IMR-90 (cell line): ENCODE results near the gene TEAD1. TPM values are rescaled to one million over a fixed set of nuclear protein-coding genes. Genes with fewer than 3 reads are reported as not detected.

Experiments used
- ATAC-seq: fragments of 200-7000 bp; cut with Tn5 transposase; 2 replicates; pipeline ENCODE4 v1.9.1; 2020; ENCODE audit warnings: low read depth, mild to moderate bottlenecking, moderate library complexity
- BruUV-seq: library from RNA; stranded (reverse); fragments of 400-500 nt; replicated peaks from 2 replicates; lab custom pipeline; 2021; lab: Mats Ljungman, UMichigan
- CTCF ChIA-PET: fragments of 300-600 bp; formaldehyde crosslinking; extraction: SDS; loops from one replicate; lab custom pipeline; 2021; ENCODE audit warnings: antibody characterized with exemption; lab: Yijun Ruan, JAX
- POLR2A ChIA-PET: fragments of 300-600 bp; sonication (Branson Sonifier 250); formaldehyde crosslinking; loops from one replicate; lab custom pipeline; 2022; ENCODE audit warnings: antibody characterized with exemption; ENCODE audit not compliant: unreplicated experiment; lab: Charles Lee
- DNase-seq: peaks from one replicate; pipeline ENCODE4 v3.0.0; 2013
- H2AFZ ChIP-seq: replicated peaks from 2 replicates; pipeline ENCODE3; 2013; ENCODE audit warnings: low read length, mild to moderate bottlenecking; ENCODE audit not compliant: poor library complexity
- H2AK5ac ChIP-seq: 2 replicates; pipeline ENCODE4 v1.6.1; 2013; ENCODE audit warnings: low read depth, low read length, inconsistent platforms
- H2AK9ac ChIP-seq: replicated peaks from 2 replicates; pipeline ENCODE3; 2013; ENCODE audit warnings: mild to moderate bottlenecking, low read depth, low read length, moderate library complexity; ENCODE audit not compliant: poor library complexity
- H2BK120ac ChIP-seq: 2 replicates; pipeline ENCODE4 v1.6.1; 2013; ENCODE audit warnings: low read depth, low read length, inconsistent platforms
- H2BK15ac ChIP-seq: 3 replicates; pipeline ENCODE4 v1.6.1; 2013; ENCODE audit warnings: low read depth, low read length, inconsistent platforms
- H2BK20ac ChIP-seq: 2 replicates; pipeline ENCODE4 v1.6.1; 2013; ENCODE audit warnings: low read depth, mild to moderate bottlenecking, inconsistent platforms, low read length, moderate library complexity
- H2BK5ac ChIP-seq: 2 replicates; pipeline ENCODE4 v1.6.1; 2013; ENCODE audit warnings: mild to moderate bottlenecking, low read depth, low read length, inconsistent platforms; ENCODE audit not compliant: poor library complexity, severe bottlenecking
- H3K14ac ChIP-seq: replicated peaks from 2 replicates; pipeline ENCODE4 v1.6.1; 2013; ENCODE audit warnings: low read depth, low read length, inconsistent platforms
- H3K18ac ChIP-seq: 2 replicates; pipeline ENCODE4 v1.6.1; 2013; ENCODE audit warnings: low read depth, low read length, control low read depth
- H3K23ac ChIP-seq: 2 replicates; pipeline ENCODE4 v1.6.1; 2013; ENCODE audit warnings: low read depth, low read length, inconsistent platforms
- H3K27ac ChIP-seq: 2 replicates; pipeline ENCODE4 v1.5.1; 2013; ENCODE audit warnings: mild to moderate bottlenecking, control low read depth, low read length; ENCODE audit not compliant: insufficient read depth
- H3K27me3 ChIP-seq: 2 replicates; pipeline ENCODE4 v1.6.1; 2013; ENCODE audit warnings: low read length; ENCODE audit not compliant: control insufficient read depth, insufficient read depth
- H3K36me3 ChIP-seq: 2 replicates; pipeline ENCODE4 v1.6.1; 2013; ENCODE audit warnings: low read length, mixed read lengths; ENCODE audit not compliant: control insufficient read depth, insufficient read depth
- H3K4ac ChIP-seq: 2 replicates; pipeline ENCODE4 v1.6.1; 2013; ENCODE audit warnings: low read depth, low read length, inconsistent platforms
- H3K4me1 ChIP-seq: 2 replicates; pipeline ENCODE4 v1.6.1; 2013; ENCODE audit warnings: low read length, mixed read lengths; ENCODE audit not compliant: control insufficient read depth, insufficient read depth
- H3K4me2 ChIP-seq: 2 replicates; pipeline ENCODE4 v1.6.1; 2013; ENCODE audit warnings: low read depth, mild to moderate bottlenecking, control low read depth, low read length, moderate library complexity
- H3K4me3 ChIP-seq: 2 replicates; pipeline ENCODE4 v1.5.1; 2013; ENCODE audit warnings: low read depth, mild to moderate bottlenecking, control low read depth, low read length, moderate library complexity; ENCODE audit not compliant: insufficient read depth
- H3K56ac ChIP-seq: 2 replicates; pipeline ENCODE4 v1.6.1; 2013; ENCODE audit warnings: low read length, inconsistent platforms; ENCODE audit not compliant: insufficient read depth; ENCODE audit errors: extremely low read depth
- H3K79me1 ChIP-seq, 2 experiments: 2 replicates each; pipeline ENCODE4 v1.6.1; 2013; ENCODE audit warnings: low read length in 2 of 2, inconsistent platforms in 1 of 2, low read depth in 1 of 2
- H3K9ac ChIP-seq: 2 replicates; pipeline ENCODE4 v1.6.1; 2013; ENCODE audit warnings: low read depth, low read length, control low read depth
- H3K9me1 ChIP-seq: 2 replicates; pipeline ENCODE4 v1.6.1; 2013; ENCODE audit warnings: low read length, inconsistent platforms; ENCODE audit not compliant: insufficient read depth
- H3K9me3 ChIP-seq: 2 replicates; pipeline ENCODE4 v1.6.1; 2013; ENCODE audit warnings: low read length; ENCODE audit not compliant: control insufficient read depth, insufficient read depth
- H4K20me1 ChIP-seq: 2 replicates; pipeline ENCODE4 v1.6.1; 2013; ENCODE audit warnings: low read length, inconsistent platforms; ENCODE audit not compliant: insufficient read depth
- H4K5ac ChIP-seq: 2 replicates; pipeline ENCODE4 v1.6.1; 2013; ENCODE audit warnings: mild to moderate bottlenecking, low read depth, low read length, control low read depth
- H4K8ac ChIP-seq, 2 experiments: 2 replicates each; pipeline ENCODE4 v1.6.1; 2013; ENCODE audit warnings: low read depth in 2 of 2, low read length in 2 of 2, control low read depth in 1 of 2, inconsistent platforms in 1 of 2
- H4K91ac ChIP-seq: 2 replicates; pipeline ENCODE4 v1.6.1; 2013; ENCODE audit warnings: low read depth, low read length, inconsistent platforms; ENCODE audit not compliant: insufficient read depth
- BHLHE40 ChIP-seq: fragments of 150-350 bp; IDR thresholded peaks from 2 replicates; pipeline ENCODE4 v1.6.1; 2016; ENCODE audit warnings: mild to moderate bottlenecking, low read depth, low read length
- CEBPB ChIP-seq: IDR thresholded peaks from 2 replicates; pipeline ENCODE4 v1.6.1; 2012; ENCODE audit warnings: low read depth, low read length, improper control_type of control experiment
- CHD1 ChIP-seq: IDR thresholded peaks from 2 replicates; pipeline ENCODE4 v1.6.1; 2012; ENCODE audit warnings: low read depth, low read length, improper control_type of control experiment
- CTCF ChIP-seq: conservative IDR thresholded peaks from 2 replicates; pipeline ENCODE4 v1.5.1; 2012; ENCODE audit warnings: mild to moderate bottlenecking, low read depth, low read length, improper control_type of control experiment
- ELK1 ChIP-seq: fragments of 150-350 bp; IDR thresholded peaks from 2 replicates; pipeline ENCODE4 v1.6.1; 2016; ENCODE audit warnings: low read depth, mild to moderate bottlenecking, low read length, moderate library complexity, borderline replicate concordance
- FOS ChIP-seq: fragments of 150-350 bp; IDR thresholded peaks from 2 replicates; pipeline ENCODE4 v1.6.1; 2016; ENCODE audit warnings: low read depth, low read length
- MAFK ChIP-seq: IDR thresholded peaks from 2 replicates; pipeline ENCODE4 v1.6.1; 2012; ENCODE audit warnings: low read depth, low read length, improper control_type of control experiment
- MAZ ChIP-seq: IDR thresholded peaks from 2 replicates; pipeline ENCODE4 v1.6.1; 2012; ENCODE audit warnings: low read depth, mild to moderate bottlenecking, low read length, improper control_type of control experiment, moderate library complexity, borderline replicate concordance
- MXI1 ChIP-seq: IDR thresholded peaks from 2 replicates; pipeline ENCODE4 v1.6.1; 2012; ENCODE audit warnings: low read depth, mild to moderate bottlenecking, low read length, moderate library complexity, borderline replicate concordance
- NFE2L2 ChIP-seq: fragments of 150-350 bp; IDR thresholded peaks from 2 replicates; pipeline ENCODE4 v1.6.1; 2016; ENCODE audit warnings: low read depth, mild to moderate bottlenecking, low read length
- POLR2A ChIP-seq: IDR thresholded peaks from 2 replicates; pipeline ENCODE4 v1.6.1; 2012; ENCODE audit warnings: mild to moderate bottlenecking, low read depth, low read length
- RAD21 ChIP-seq: IDR thresholded peaks from 2 replicates; pipeline ENCODE4 v1.6.1; 2012; ENCODE audit warnings: low read length, improper control_type of control experiment
- RCOR1 ChIP-seq: IDR thresholded peaks from 2 replicates; pipeline ENCODE4 v1.6.1; 2012; ENCODE audit warnings: mild to moderate bottlenecking, low read length, improper control_type of control experiment; ENCODE audit not compliant: insufficient replicate concordance
- RFX5 ChIP-seq: IDR thresholded peaks from 2 replicates; pipeline ENCODE4 v1.8.0; 2012; ENCODE audit warnings: low read depth, mild to moderate bottlenecking, low read length, moderate library complexity
- SMC3 ChIP-seq: fragments of 150-350 bp; IDR thresholded peaks from 2 replicates; pipeline ENCODE4 v1.6.1; 2016; ENCODE audit warnings: low read depth, mild to moderate bottlenecking, antibody characterized with exemption, low read length, moderate library complexity
- USF2 ChIP-seq: fragments of 150-350 bp; IDR thresholded peaks from 2 replicates; pipeline ENCODE4 v1.6.1; 2017; ENCODE audit warnings: mild to moderate bottlenecking, antibody characterized with exemption, low read length, low read depth
- WGBS, 2 experiments: methylation state at CpG; one replicate each; pipeline versions ENCODE4 v1.1.5 to v1.1.7; 2013; ENCODE audit warnings: missing lambda C conversion rate in 2 of 2; ENCODE audit not compliant: insufficient read length in 1 of 2; ENCODE audit errors: extremely low coverage in 2 of 2; 5-methylcytosine and 5-hydroxymethylcytosine counted together
- dilution Hi-C: fragments of 300-500 bp; cut with HindIII; formaldehyde crosslinking; loops from one replicate; pipeline ENCODE4 v1.14.3; 2018; ENCODE audit warnings: low sequenced_read_pairs; ENCODE audit not compliant: unreplicated experiment
- in situ Hi-C: fragments of 300-500 bp; cut with MboI; formaldehyde crosslinking; loops from 3 replicates; pipeline ENCODE4 v1.14.3; 2019; ENCODE audit warnings: low sequenced_read_pairs, inconsistent platforms, mixed read lengths
- intact Hi-C: fragments of 100-400 bp; cut with micrococcal nuclease; formaldehyde crosslinking; loops from 2 replicates; pipeline ENCODE4 v1.10.0; 2022
- polyA plus RNA-seq, 3 experiments: library from polyadenylated mRNA; depleted of rRNA; stranded (reverse); fragments of >200 nt; gene quantifications; 2 replicates each; pipeline ENCODE4 v1.2.3, GENCODE V29; 2012; ENCODE audit warnings: low replicate concordance in 1 of 3
- total RNA-seq: library from RNA; depleted of rRNA; stranded (reverse); fragments of >200 nt; gene quantifications from 2 replicates; pipeline ENCODE4 v1.2.3, GENCODE V29; 2012

TEAD1 gene
- total and polyA plus RNA-seq, 2 of the 4 experiments (the other 2 are of a cell fraction): 51.8 to 69.2 TPM

- no peak overlapping the region for H4K8ac ChIP-seq
- dilution Hi-C loops (no loop called here), intact Hi-C loops (no loop called here), in situ Hi-C loops (loop anchor here (10.0 kb wide), 2 partner anchors 375 to 495 kb away; no protein-coding TSS in a partner anchor)
- peaks cover 2% of the 10 kb centered on the region; the same call in 1 of the 2 replicates for H3K4me1 ChIP-seq
- POLR2A ChIA-PET: no interaction called here
- no peak overlapping the region for H2BK120ac ChIP-seq
- H2BK5ac ChIP-seq: no peak overlapping the region
- H3K4ac ChIP-seq: no peak overlapping the region
- H3K27ac ChIP-seq: no peak overlapping the region
- H3K14ac ChIP-seq: no peak overlapping the region
- peaks cover 44 to 71% of the 10 kb centered on the region in 2 experiments for H3K79me1 ChIP-seq
- H3K9ac ChIP-seq: no peak overlapping the region
- H2AK9ac ChIP-seq: no peak overlapping the region
- peaks cover 20% of the 10 kb centered on the region for H4K20me1 ChIP-seq
- WGBS, 2 experiments: 56% methylated on average over 1 of the region's 2 CpGs; no CpG with 5 or more reads in 1 of the 2 experiments
- no peak overlapping the region for H3K23ac ChIP-seq
- DNase-seq: peak; percentile 31
- no peak overlapping the region for H3K4me2 ChIP-seq
- H4K91ac ChIP-seq: no peak overlapping the region
- CTCF ChIA-PET: no interaction called here
- H2AFZ ChIP-seq: no peak overlapping the region
- H3K9me1 ChIP-seq: peaks cover 26% of the 10 kb centered on the region
- H3K56ac ChIP-seq: no peak overlapping the region
- H3K27me3 ChIP-seq: no peaks in the 10 kb centered on the region
- H3K4me3 ChIP-seq: no peak overlapping the region
- ATAC-seq: no peak
- no peak overlapping the region for H2BK20ac ChIP-seq
- no peak overlapping the region for H3K18ac ChIP-seq
- no peak for TF ChIP-seq RAD21
- no peak for TF ChIP-seq POLR2A
- no peak for TF ChIP-seq FOS
- TF ChIP-seq MXI1: no peak
- TF ChIP-seq CTCF: no peak
- TF ChIP-seq MAFK: no peak
- no peak for TF ChIP-seq RCOR1
- TF ChIP-seq USF2: no peak
- no peak for TF ChIP-seq CEBPB
- TF ChIP-seq SMC3: no peak
- TF ChIP-seq MAZ: no peak
- TF ChIP-seq BHLHE40: no peak
- no peak for TF ChIP-seq ELK1
- TF ChIP-seq RFX5: no peak
- no peak for TF ChIP-seq CHD1
- TF ChIP-seq NFE2L2: no peak
- no TSS peak for BruUV-seq
- H3K36me3 ChIP-seq: peaks cover 27% of the 10 kb centered on the region
- no peak overlapping the region for H2AK5ac ChIP-seq
- H3K9me3 ChIP-seq: no peaks in the 10 kb centered on the region
- H2BK15ac ChIP-seq: no peak overlapping the region
- no peak overlapping the region for H4K5ac ChIP-seq
These were observed 235.7 kb downstream of the TEAD1 start for GRCh38 chr11:12909879-12910278.
